Right lobe of liver (tissue), 6 donors: Measurements from ENCODE around the gene LAIR2. TPM values are rescaled to one million over a fixed set of nuclear protein-coding genes. Genes with fewer than 3 reads are reported as not detected.

Experiments
- ATAC-seq, 4 donors: fragments of 200-7000 bp; cut with Tn5 transposase; one replicate each; pipeline ENCODE4 v1.9.1; 2020; ENCODE audit warnings: mild to moderate bottlenecking in 4 of 4, moderate library complexity in 4 of 4
- DNase-seq, 3 donors: peaks; one replicate each; pipeline ENCODE4 v3.0.0-alpha.2; 2020
- H3K27ac ChIP-seq, 3 donors: fragments of 200-600 bp; one replicate each; pipeline ENCODE4 v1.8.0; 2022
- H3K27me3 ChIP-seq, 2 donors: fragments of 200-600 bp; one replicate each; pipeline ENCODE4 v1.8.0; 2022
- H3K36me3 ChIP-seq, 4 donors: fragments of 200-600 bp; sonication (generic) in 1 of 4; one replicate each; pipeline versions ENCODE4 v1.5.1 to v1.8.0; 2017 to 2022; ENCODE audit warnings: control low read depth in 1 of 4
- H3K4me1 ChIP-seq, 4 donors: fragments of 200-600 bp; sonication (generic) in 1 of 4; one replicate each; pipeline versions ENCODE4 v1.5.1 to v1.8.0; 2017 to 2022; ENCODE audit warnings: control low read depth in 1 of 4
- H3K4me3 ChIP-seq, 3 donors: fragments of 200-600 bp; one replicate each; pipeline ENCODE4 v1.8.0; 2022
- H3K9me3 ChIP-seq, 4 donors: fragments of 200-600 bp; sonication (generic) in 1 of 4; one replicate each; pipeline versions ENCODE4 v1.5.1 to v1.8.0; 2017 to 2022; ENCODE audit warnings: control low read depth in 1 of 4
- CTCF ChIP-seq, 4 donors: fragments of 200-600 bp in 3 of 4; fragments of 450-650 bp in 1 of 4; IDR thresholded peaks; one replicate each; pipeline versions ENCODE4 v1.5.1 to v1.8.0; 2016 to 2022; ENCODE audit warnings: antibody characterized with exemption in 4 of 4, mild to moderate bottlenecking in 2 of 4
- POLR2A ChIP-seq: fragments of 450-650 bp; IDR thresholded peaks from one replicate; pipeline ENCODE4 v1.6.1; 2017; ENCODE audit warnings: antibody characterized with exemption, mild to moderate bottlenecking
- WGBS: methylation state at CpG from one replicate; pipeline ENCODE4 v1.1.6; 2018; ENCODE audit warnings: low coverage, low lambda C conversion rate; ENCODE audit not compliant: insufficient coverage; ENCODE audit errors: missing lambda C conversion rate; 5-methylcytosine and 5-hydroxymethylcytosine counted together
- intact Hi-C, 2 donors: fragments of 100-400 bp; cut with DNase I; formaldehyde crosslinking; loops; one replicate each; pipeline versions ENCODE4 v1.11.2 to v1.14.1; 2022
- small RNA-seq, 2 experiments: library from RNA; depleted of rRNA; stranded (forward); fragments of <200 nt; gene quantifications; one replicate each; pipeline ENCODE3, GENCODE V24; 2016
- total RNA-seq, 6 experiments: library from RNA; depleted of rRNA in 2 of 6; stranded (reverse); fragments of >200 nt in 2 of 6; fragmentation: NEBNext Ultra II Directional in 3 of 6; extraction: Animal tissue kit (Norgen Biotek cat#: 25700) in 3 of 6; gene quantifications; one replicate each; pipeline versions ENCODE4 v1.1.0 to v1.2.4, GENCODE V29; 2016 to 2023
- donor health status: DM: no; HTN: yes; CAD: no.
- donor health status: DM: no; HTN: no; CAD: no.
- donor health status: DM: no; HTN: no; CAD: no.
- donor health status: DM: no; HTN: yes; CAD: no.
- donor health status: DM: no; HTN: yes; CAD: no.

LAIR2 gene
- total RNA-seq, 6 experiments from 2014 or later, result 0.38 TPM; not detected in 5

DNA sequence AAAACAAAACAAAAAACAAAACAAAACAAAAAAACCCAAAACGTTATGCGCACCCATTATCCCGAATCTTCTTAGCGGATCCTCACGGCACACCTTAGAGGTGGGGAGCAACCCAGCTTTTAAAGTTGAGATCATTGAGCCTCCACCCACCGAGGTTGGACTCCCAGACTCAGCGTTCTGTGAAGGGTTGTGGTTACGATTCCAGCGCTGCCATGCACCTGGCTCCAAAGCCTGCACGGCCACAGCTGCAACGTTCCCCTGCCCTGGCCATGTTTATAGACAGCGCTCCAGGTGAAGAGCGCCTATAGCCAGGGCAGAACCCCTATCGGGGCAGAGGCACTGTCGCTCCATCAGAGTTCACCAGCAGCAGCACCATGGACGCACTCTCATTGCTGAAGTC is 52.3 kb downstream of the LAIR2 start:
- DNase-seq, result no peak
- TF ChIP-seq CTCF (IDR thresholded peaks at IDR 0.05) (no peak), POLR2A (no peak)
- no peaks in the 10 kb centered on the region for H3K4me1 ChIP-seq
- H3K36me3 ChIP-seq, result no peaks in the 10 kb centered on the region
- WGBS, result 71% methylated on average over 9 of the region's 16 CpGs
- H3K9me3 ChIP-seq, result no peaks in the 10 kb centered on the region
- intact Hi-C loops, result no loop called here
- ATAC-seq, result no peak
- H3K27ac ChIP-seq, result no peak overlapping the region
- no peaks in the 10 kb centered on the region for H3K27me3 ChIP-seq
- no peak overlapping the region for H3K4me3 ChIP-seq

GRCh38 chr19:54556194-54556593 is 53.6 kb downstream of the LAIR2 start:
- 40% methylated on average over 1 of the region's 1 CpG for WGBS
- H3K4me1 ChIP-seq, result no peaks in the 10 kb centered on the region
- no peak overlapping the region for H3K27ac ChIP-seq
- no peaks in the 10 kb centered on the region for H3K27me3 ChIP-seq
- intact Hi-C loops, result no loop called here
- H3K4me3 ChIP-seq, result no peak overlapping the region
- TF ChIP-seq POLR2A, result no peak
- no peak for TF ChIP-seq CTCF (IDR thresholded peaks at IDR 0.05)
- no peaks in the 10 kb centered on the region for H3K9me3 ChIP-seq
- DNase-seq, result no peak
- H3K36me3 ChIP-seq, result no peaks in the 10 kb centered on the region
- no peak for ATAC-seq

DNA sequence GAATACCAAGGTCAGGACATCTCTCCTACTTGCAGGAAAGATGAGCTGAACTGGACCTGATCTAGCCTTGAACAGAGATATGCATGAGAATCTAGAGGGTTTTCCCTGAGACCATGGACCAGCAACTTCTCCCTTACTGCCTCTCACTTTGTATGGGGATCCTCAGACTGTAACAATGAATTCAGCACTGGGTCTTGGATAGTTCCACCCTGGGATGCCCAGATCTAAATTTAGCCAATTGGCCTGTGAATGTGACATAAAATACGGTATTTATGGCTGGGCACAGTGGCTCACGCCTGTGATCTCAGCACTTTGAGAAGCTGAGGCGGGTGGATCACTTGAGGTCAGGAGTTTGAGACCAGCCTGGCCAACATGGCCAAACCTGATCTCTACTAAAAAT is 55.7 kb downstream of the LAIR2 start:
- Histone ChIP-seq H3K9me3 (no peaks in the 10 kb centered on the region), H3K27me3 (no peaks in the 10 kb centered on the region), H3K4me3 (no peak overlapping the region), H3K27ac (no peak overlapping the region), H3K36me3 (no peaks in the 10 kb centered on the region), H3K4me1 (no peaks in the 10 kb centered on the region)
- ATAC-seq (no peak), DNase-seq (no peak)
- intact Hi-C loops, result no loop called here
- TF ChIP-seq CTCF (IDR thresholded peaks at IDR 0.05) (no peak), POLR2A (no peak)
- WGBS, result 35% methylated on average over 3 of the region's 3 CpGs

Small RNA genes within 50 kb of the gene (small RNA-seq; reads per million reads assigned to genes)
- 0 reads per million in 2 experiments for gene AC245036.2

Other genes starting within 250 kb of the LAIR2 start
- gene LILRB5, start 245.6 kb upstream of the LAIR2 start, total RNA-seq, result 10 to 100 TPM in 2 of 6 experiments, 1 to 10 TPM in 4; 2.7 to 19.7 (median 8.4) TPM
- 1 to 10 TPM; 1.6 to 9.8 (median 3.0) TPM for gene LILRB2, start 221.7 kb upstream of the LAIR2 start, total RNA-seq
- 1 to 10 TPM in 5 of 6 experiments, under 1 TPM in 1; 0.98 to 4.3 (median 1.9) TPM for gene LILRA5, start 189.7 kb upstream of the LAIR2 start, total RNA-seq
- 1 to 10 TPM in 1 of 6 experiments, under 1 TPM in 2, not detected in 3; 0.12 to 1.2 (median 0.78) TPM for gene LILRA4, start 163.7 kb upstream of the LAIR2 start, total RNA-seq
- gene LAIR1, start 137.9 kb upstream of the LAIR2 start, total RNA-seq, result 10 to 100 TPM in 2 of 6 experiments, 1 to 10 TPM in 4; 2.9 to 15.3 (median 4.9) TPM
- under 1 TPM in 5 of 6 experiments, not detected in 1; 0.30 to 0.93 (median 0.35) TPM for gene TTYH1, start 87.4 kb upstream of the LAIR2 start, total RNA-seq
- 10 to 100 TPM; 29.8 to 66.3 (median 41.1) TPM for gene LENG8, start 53.6 kb upstream of the LAIR2 start, total RNA-seq
- 1 to 10 TPM; 1.5 to 5.7 (median 3.3) TPM for gene LENG9, start 39.1 kb upstream of the LAIR2 start, total RNA-seq
- 1 to 10 TPM; 1.3 to 3.7 (median 2.0) TPM for gene CDC42EP5, start 29.5 kb upstream of the LAIR2 start, total RNA-seq
- 1 to 10 TPM; 1.4 to 8.3 (median 2.4) TPM for gene LILRA2, start 71.0 kb downstream of the LAIR2 start, total RNA-seq
- 1 to 10 TPM in 3 of 6 experiments, under 1 TPM in 3; 0.62 to 2.7 (median 1.0) TPM for gene LILRA1, start 90.8 kb downstream of the LAIR2 start, total RNA-seq
- 10 to 100 TPM in 1 of 6 experiments, 1 to 10 TPM in 5; 1.7 to 21.9 (median 4.1) TPM for gene LILRB1, start 127.7 kb downstream of the LAIR2 start, total RNA-seq
- gene LILRB4, start 160.2 kb downstream of the LAIR2 start, total RNA-seq, result 1 to 10 TPM; 1.9 to 9.5 (median 2.5) TPM
- gene KIR3DL3, start 221.6 kb downstream of the LAIR2 start, total RNA-seq, result not detected
- not detected for gene KIR2DL3, start 235.7 kb downstream of the LAIR2 start, total RNA-seq